HG02852 (cell line): ENCODE data around the gene PSMF1.
"Not testable (repeated sequence)": the region's sequence is repeated elsewhere in the genome, so short reads cannot be mapped to it uniquely, and the experiment has no call there.

Experiments
- ATAC-seq: cut with Tn5 transposase; IDR thresholded peaks from one replicate; pipeline ENCODE4 v1.9.1; 2021; ENCODE audit warnings: mild to moderate bottlenecking, moderate library complexity; ENCODE audit not compliant: unreplicated experiment

PSMF1 gene

GRCh38 chr20:1122388-1123315 is 4.2 kb downstream of the PSMF1 start:
- ATAC-seq: no peak

- ATAC-seq: no peak
These were observed 5.3 kb downstream of the PSMF1 start for GRCh38 chr20:1123666-1124065.

- no peak for ATAC-seq
These were observed 6.0 kb downstream of the PSMF1 start for GRCh38 chr20:1124421-1124820.

GRCh38 chr20:1125277-1125676 is 6.9 kb downstream of the PSMF1 start:
- ATAC-seq: no peak

- ATAC-seq: no peak
These were observed 9.4 kb downstream of the PSMF1 start for GRCh38 chr20:1127840-1128239.

GRCh38 chr20:1130058-1130694 is 11.8 kb downstream of the PSMF1 start:
- ATAC-seq: no peak

- no peak for ATAC-seq
These were observed 12.4 kb downstream of the PSMF1 start for GRCh38 chr20:1130847-1131246.

GRCh38 chr20:1131354-1131753 is 13.0 kb downstream of the PSMF1 start:
- no peak for ATAC-seq

GRCh38 chr20:1134355-1134754 is 16.0 kb downstream of the PSMF1 start:
- ATAC-seq: no peak

GRCh38 chr20:1134836-1135235 is 16.4 kb downstream of the PSMF1 start:
- no peak for ATAC-seq

- ATAC-seq: no peak
These were observed 18.8 kb downstream of the PSMF1 start for GRCh38 chr20:1137236-1137635.

- ATAC-seq: no peak
These were observed 26.2 kb downstream of the PSMF1 start for GRCh38 chr20:1144401-1145172.

GRCh38 chr20:1146957-1147356 is 28.6 kb downstream of the PSMF1 start:
- ATAC-seq: no peak

GRCh38 chr20:1149812-1150211 is 31.4 kb downstream of the PSMF1 start:
- not testable (repeated sequence) for ATAC-seq

- ATAC-seq: no peak
These were observed 31.8 kb downstream of the PSMF1 start for GRCh38 chr20:1150218-1150617.

GRCh38 chr20:1150968-1151367 is 32.6 kb downstream of the PSMF1 start:
- no peak for ATAC-seq

- ATAC-seq: no peak
These were observed 35.8 kb downstream of the PSMF1 start for GRCh38 chr20:1154226-1154625.

GRCh38 chr20:1154691-1155090 is 36.3 kb downstream of the PSMF1 start:
- ATAC-seq: no peak

- ATAC-seq: no peak
These were observed 36.9 kb downstream of the PSMF1 start for GRCh38 chr20:1155342-1155741.

GRCh38 chr20:1160496-1160895 is 42.1 kb downstream of the PSMF1 start:
- no peak for ATAC-seq

GRCh38 chr20:1160991-1161390 is 42.6 kb downstream of the PSMF1 start:
- no peak for ATAC-seq
